Right lobe of liver (tissue), 6 donors: ENCODE data around the gene THRAP3. TPM values are rescaled to one million over a fixed set of nuclear protein-coding genes. Genes with fewer than 3 reads are reported as not detected.

Source experiments
- ATAC-seq, 4 donors: fragments of 200-7000 bp; cut with Tn5 transposase; one replicate each; pipeline ENCODE4 v1.9.1; 2020; ENCODE audit warnings: mild to moderate bottlenecking in 4 of 4, moderate library complexity in 4 of 4
- DNase-seq, 3 donors: peaks; one replicate each; pipeline ENCODE4 v3.0.0-alpha.2; 2020
- H3K27ac ChIP-seq, 3 donors: fragments of 200-600 bp; one replicate each; pipeline ENCODE4 v1.8.0; 2022
- H3K27me3 ChIP-seq, 2 donors: fragments of 200-600 bp; one replicate each; pipeline ENCODE4 v1.8.0; 2022
- H3K36me3 ChIP-seq, 4 donors: fragments of 200-600 bp; sonication (generic) in 1 of 4; one replicate each; pipeline versions ENCODE4 v1.5.1 to v1.8.0; 2017 to 2022; ENCODE audit warnings: control low read depth in 1 of 4
- H3K4me1 ChIP-seq, 4 donors: fragments of 200-600 bp; sonication (generic) in 1 of 4; one replicate each; pipeline versions ENCODE4 v1.5.1 to v1.8.0; 2017 to 2022; ENCODE audit warnings: control low read depth in 1 of 4
- H3K4me3 ChIP-seq, 3 donors: fragments of 200-600 bp; one replicate each; pipeline ENCODE4 v1.8.0; 2022
- H3K9me3 ChIP-seq, 4 donors: fragments of 200-600 bp; sonication (generic) in 1 of 4; one replicate each; pipeline versions ENCODE4 v1.5.1 to v1.8.0; 2017 to 2022; ENCODE audit warnings: control low read depth in 1 of 4
- POLR2A ChIP-seq: fragments of 450-650 bp; IDR thresholded peaks from one replicate; pipeline ENCODE4 v1.6.1; 2017; ENCODE audit warnings: antibody characterized with exemption, mild to moderate bottlenecking
- WGBS: methylation state at CpG from one replicate; pipeline ENCODE4 v1.1.6; 2018; ENCODE audit warnings: low coverage, low lambda C conversion rate; ENCODE audit not compliant: insufficient coverage; ENCODE audit errors: missing lambda C conversion rate; 5-methylcytosine and 5-hydroxymethylcytosine counted together
- intact Hi-C, 2 donors: fragments of 100-400 bp; cut with DNase I; formaldehyde crosslinking; loops; one replicate each; pipeline versions ENCODE4 v1.11.2 to v1.14.1; 2022
- total RNA-seq, 6 experiments: library from RNA; depleted of rRNA in 2 of 6; stranded (reverse); fragments of >200 nt in 2 of 6; fragmentation: NEBNext Ultra II Directional in 3 of 6; extraction: Animal tissue kit (Norgen Biotek cat#: 25700) in 3 of 6; gene quantifications; one replicate each; pipeline versions ENCODE4 v1.1.0 to v1.2.4, GENCODE V29; 2016 to 2023
- TF ChIP-seq, protein P1 (sequence below), 4 donors: fragments of 200-600 bp in 3 of 4; fragments of 450-650 bp in 1 of 4; IDR thresholded peaks; one replicate each; pipeline versions ENCODE4 v1.5.1 to v1.8.0; 2016 to 2022; ENCODE audit warnings: antibody characterized with exemption in 4 of 4, mild to moderate bottlenecking in 2 of 4
- donor health status: DM: no; HTN: yes; CAD: no.
- donor health status: DM: no; HTN: no; CAD: no.
- donor health status: DM: no; HTN: no; CAD: no.
- donor health status: DM: no; HTN: yes; CAD: no.
- donor health status: DM: no; HTN: yes; CAD: no.

The THRAP3 gene
- total RNA-seq, 6 experiments from 2014 or later, result 33.7 to 53.6 (median 40.7) TPM

DNA sequence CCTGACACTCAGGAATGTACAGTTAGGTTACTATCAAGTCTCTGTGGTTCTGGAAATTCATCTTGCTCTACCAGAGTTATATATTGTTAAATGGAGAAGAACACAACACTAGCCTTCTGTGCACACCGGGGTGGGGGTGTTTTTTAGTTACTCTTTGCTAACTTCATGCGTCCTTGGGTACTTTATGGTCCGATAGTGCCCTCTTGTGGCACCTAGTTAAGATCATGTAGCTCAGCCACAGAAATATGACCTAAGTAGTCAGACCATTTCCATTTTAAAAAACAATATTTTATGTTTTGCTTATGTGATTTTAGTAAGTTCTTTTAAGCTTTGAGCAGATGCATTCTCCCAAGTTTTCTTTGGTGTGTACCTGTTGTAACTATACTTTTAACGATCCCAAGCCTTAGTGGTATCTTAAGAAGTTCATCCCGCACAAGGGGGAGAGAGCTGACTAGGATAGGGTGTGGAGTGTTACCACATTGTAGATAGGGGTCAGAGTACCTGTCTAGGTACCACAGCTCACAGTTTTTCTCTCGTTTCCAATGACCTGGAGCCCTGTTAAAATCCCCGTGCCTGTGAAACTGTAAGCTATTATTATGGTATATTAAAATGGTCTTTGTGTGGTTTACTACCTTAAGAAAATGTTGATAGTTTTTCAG lies 61.3 kb downstream of the THRAP3 start:
- no peak overlapping the region for H3K27ac ChIP-seq
- no peaks in the 10 kb centered on the region for H3K9me3 ChIP-seq
- peak; percentile 89 to 94 (median 90) for ATAC-seq
- H3K4me3 ChIP-seq, result no peak overlapping the region
- intact Hi-C loops, result loop anchor here (10.0 kb wide), 1 partner anchor 51 kb away; no protein-coding TSS in a partner anchor
- peak in 1 of 3 donors; percentile 70 for DNase-seq
- H3K4me1 ChIP-seq, result peaks cover 0 to 9% (median 4%) of the 10 kb centered on the region in 4 donors
- H3K36me3 ChIP-seq, result peaks cover 17 to 77% (median 36%) of the 10 kb centered on the region in 4 donors
- WGBS, result 28% methylated on average over 7 of the region's 7 CpGs
- TF ChIP-seq POLR2A, result no peak
- TF ChIP-seq, protein P1, sequence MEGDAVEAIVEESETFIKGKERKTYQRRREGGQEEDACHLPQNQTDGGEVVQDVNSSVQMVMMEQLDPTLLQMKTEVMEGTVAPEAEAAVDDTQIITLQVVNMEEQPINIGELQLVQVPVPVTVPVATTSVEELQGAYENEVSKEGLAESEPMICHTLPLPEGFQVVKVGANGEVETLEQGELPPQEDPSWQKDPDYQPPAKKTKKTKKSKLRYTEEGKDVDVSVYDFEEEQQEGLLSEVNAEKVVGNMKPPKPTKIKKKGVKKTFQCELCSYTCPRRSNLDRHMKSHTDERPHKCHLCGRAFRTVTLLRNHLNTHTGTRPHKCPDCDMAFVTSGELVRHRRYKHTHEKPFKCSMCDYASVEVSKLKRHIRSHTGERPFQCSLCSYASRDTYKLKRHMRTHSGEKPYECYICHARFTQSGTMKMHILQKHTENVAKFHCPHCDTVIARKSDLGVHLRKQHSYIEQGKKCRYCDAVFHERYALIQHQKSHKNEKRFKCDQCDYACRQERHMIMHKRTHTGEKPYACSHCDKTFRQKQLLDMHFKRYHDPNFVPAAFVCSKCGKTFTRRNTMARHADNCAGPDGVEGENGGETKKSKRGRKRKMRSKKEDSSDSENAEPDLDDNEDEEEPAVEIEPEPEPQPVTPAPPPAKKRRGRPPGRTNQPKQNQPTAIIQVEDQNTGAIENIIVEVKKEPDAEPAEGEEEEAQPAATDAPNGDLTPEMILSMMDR (IDR thresholded peaks at IDR 0.05), result peak; percentile 74 to 77 (median 76)
- H3K27me3 ChIP-seq, result no peaks in the 10 kb centered on the region

DNA sequence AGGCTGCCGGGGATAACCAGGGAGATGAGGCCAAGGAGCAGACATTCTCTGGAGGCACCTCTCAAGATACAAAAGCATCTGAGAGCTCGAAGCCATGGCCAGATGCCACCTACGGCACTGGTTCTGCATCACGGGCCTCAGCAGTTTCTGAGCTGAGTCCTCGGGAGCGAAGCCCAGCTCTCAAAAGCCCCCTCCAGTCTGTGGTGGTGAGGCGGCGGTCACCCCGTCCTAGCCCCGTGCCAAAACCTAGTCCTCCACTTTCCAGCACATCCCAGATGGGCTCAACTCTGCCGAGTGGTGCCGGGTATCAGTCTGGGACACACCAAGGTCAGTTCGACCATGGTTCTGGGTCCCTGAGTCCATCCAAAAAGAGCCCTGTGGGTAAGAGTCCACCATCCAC lies 62.6 kb downstream of the THRAP3 start:
- TF ChIP-seq, protein P1 (IDR thresholded peaks at IDR 0.05), result no peak
- TF ChIP-seq POLR2A, result no peak
- DNase-seq (no peak), ATAC-seq (peak in 1 of 4 donors; percentile 7)
- no peak overlapping the region for H3K27ac ChIP-seq
- no peaks in the 10 kb centered on the region for H3K27me3 ChIP-seq
- no CpG with 5 or more reads among the region's 13 CpGs for WGBS
- no peaks in the 10 kb centered on the region for H3K9me3 ChIP-seq
- intact Hi-C loops, result loop anchor here (10.0 kb wide), 1 partner anchor 52 kb away; no protein-coding TSS in a partner anchor
- peaks cover 17 to 89% (median 49%) of the 10 kb centered on the region in 4 donors for H3K36me3 ChIP-seq
- H3K4me1 ChIP-seq, result peaks cover 0 to 7% (median 3%) of the 10 kb centered on the region in 4 donors
- no peak overlapping the region for H3K4me3 ChIP-seq

DNA sequence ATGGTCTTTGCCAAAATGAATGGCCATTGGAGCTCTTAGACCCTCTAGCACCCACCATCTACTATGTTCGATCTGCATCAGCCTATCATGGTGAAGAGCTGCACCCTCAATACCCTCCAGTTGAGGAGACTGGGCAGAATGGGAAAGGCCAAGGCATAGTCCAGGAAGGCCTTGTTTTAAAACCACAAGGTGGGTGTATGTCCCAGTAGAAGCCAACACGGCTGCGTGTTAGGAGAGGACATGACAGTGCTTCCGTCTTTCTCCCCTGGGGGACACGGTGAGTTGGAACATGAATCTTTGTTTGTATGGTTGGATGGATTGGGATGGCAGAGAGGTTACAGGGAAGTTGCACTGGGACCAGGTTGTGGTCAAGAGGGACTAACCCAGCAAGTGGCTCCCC lies 63.4 kb downstream of the THRAP3 start:
- no peak for ATAC-seq
- TF ChIP-seq POLR2A, result no peak
- TF ChIP-seq, protein P1 (IDR thresholded peaks at IDR 0.05), result no peak
- no peak overlapping the region for H3K27ac ChIP-seq
- H3K4me1 ChIP-seq, result peaks cover 0 to 7% (median 3%) of the 10 kb centered on the region in 4 donors
- intact Hi-C loops, result loop anchor here (10.0 kb wide), 1 partner anchor 53 kb away; no protein-coding TSS in a partner anchor
- no peaks in the 10 kb centered on the region for H3K27me3 ChIP-seq
- WGBS, result 92% methylated on average over 5 of the region's 5 CpGs
- peaks cover 17 to 94% (median 53%) of the 10 kb centered on the region in 4 donors for H3K36me3 ChIP-seq
- H3K9me3 ChIP-seq, result no peaks in the 10 kb centered on the region
- no peak overlapping the region for H3K4me3 ChIP-seq
- no peak for DNase-seq

DNA sequence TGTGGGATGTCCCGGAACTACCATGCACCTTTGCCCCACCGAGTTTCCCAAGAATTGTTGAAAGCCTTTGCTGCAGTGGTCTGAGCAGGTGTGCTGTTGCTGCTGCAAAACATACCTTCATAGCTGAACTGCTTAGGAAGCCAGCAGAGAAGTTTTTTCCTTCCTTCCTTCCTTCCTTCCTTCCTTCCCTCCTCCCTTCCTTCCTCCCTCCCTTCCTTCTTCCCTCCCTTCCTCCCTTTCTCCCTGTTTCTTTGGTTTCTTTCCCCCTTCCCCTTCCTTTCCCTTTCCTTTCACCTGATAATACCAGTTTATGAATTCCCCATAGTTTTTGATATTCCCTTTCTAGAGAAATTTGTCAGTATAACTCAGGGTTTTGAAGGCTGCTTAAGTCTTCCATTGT lies 71.1 kb downstream of the THRAP3 start:
- no peak overlapping the region for H3K4me3 ChIP-seq
- H3K9me3 ChIP-seq, result no peaks in the 10 kb centered on the region
- no peak overlapping the region for H3K27ac ChIP-seq
- H3K36me3 ChIP-seq, result peaks cover 8 to 85% (median 50%) of the 10 kb centered on the region in 4 donors
- intact Hi-C loops, result no loop called here
- WGBS, result 78% methylated on average over 2 of the region's 2 CpGs
- H3K4me1 ChIP-seq, result peaks cover 0 to 3% (median 1%) of the 10 kb centered on the region in 4 donors
- no peaks in the 10 kb centered on the region for H3K27me3 ChIP-seq
- DNase-seq, result no peak
- TF ChIP-seq POLR2A, result no peak
- TF ChIP-seq, protein P1 (IDR thresholded peaks at IDR 0.05), result no peak
- no peak for ATAC-seq
